ENCODE data around the gene CRMP1. TPM values are rescaled to one million over a fixed set of nuclear protein-coding genes. Genes with fewer than 3 reads are reported as not detected.
"Not testable (repeated sequence)": the region's sequence is repeated elsewhere in the genome, so short reads cannot be mapped to it uniquely, and the experiment has no call there.

Gene CRMP1
- polyA plus RNA-seq, 1 donor (not counting 4 experiments of a cell fraction or from before 2014, with no cell fraction given), result 0.03 TPM

DNA sequence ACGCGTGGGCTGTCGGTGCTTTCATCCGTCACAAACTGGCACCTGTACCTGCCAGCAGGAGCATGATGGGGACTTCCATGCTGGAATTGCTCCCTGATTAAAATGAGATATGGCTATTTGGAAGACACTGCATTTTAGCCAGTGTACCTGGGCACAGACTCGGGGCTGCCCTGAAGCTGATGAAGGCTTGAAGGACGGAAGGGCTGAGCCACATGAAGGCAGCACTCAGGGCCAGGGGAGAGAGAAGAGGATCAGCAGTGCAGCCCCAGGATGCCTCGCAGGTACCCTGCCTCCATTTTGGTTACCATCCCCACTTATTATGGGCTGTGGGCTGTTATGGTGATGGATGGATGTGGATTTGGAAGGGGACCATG lies 79.0 kb downstream of the CRMP1 start:
- H3K4me2 ChIP-seq (ENCODE audit: control insufficient read depth, extremely low read depth, insufficient read depth, low read depth, low read length), result no peak overlapping the region
- peaks cover 38 to 51% of the 10 kb centered on the region in 2 experiments for H3K36me3 ChIP-seq (ENCODE audit: control insufficient read depth in 2 of 2, extremely low read depth in 1 of 2, insufficient read depth in 2 of 2, low read length in 2 of 2)
- DNase-seq (ENCODE audit: low read depth, low spot score) (no peak), FAIRE-seq (no peak)
- dilution Hi-C loops (cut with MboI; ENCODE audit: extremely low pct_ligation_motif_present, low sequenced_read_pairs), result no loop called here
- no peaks in the 10 kb centered on the region for H3K27me3 ChIP-seq (ENCODE audit: control insufficient read depth, extremely low read depth, insufficient read depth, low read length)
- H3K9ac ChIP-seq (ENCODE audit: control insufficient read depth, extremely low read depth, insufficient read depth, low read length), result no peak overlapping the region
- no peaks in the 10 kb centered on the region for H3K9me3 ChIP-seq (ENCODE audit: control insufficient read depth, low read depth, low read length)
- peaks cover 3% of the 10 kb centered on the region for H4K20me1 ChIP-seq (ENCODE audit: control insufficient read depth, extremely low read depth, insufficient read depth, low read length)
- TF ChIP-seq, protein P1, sequence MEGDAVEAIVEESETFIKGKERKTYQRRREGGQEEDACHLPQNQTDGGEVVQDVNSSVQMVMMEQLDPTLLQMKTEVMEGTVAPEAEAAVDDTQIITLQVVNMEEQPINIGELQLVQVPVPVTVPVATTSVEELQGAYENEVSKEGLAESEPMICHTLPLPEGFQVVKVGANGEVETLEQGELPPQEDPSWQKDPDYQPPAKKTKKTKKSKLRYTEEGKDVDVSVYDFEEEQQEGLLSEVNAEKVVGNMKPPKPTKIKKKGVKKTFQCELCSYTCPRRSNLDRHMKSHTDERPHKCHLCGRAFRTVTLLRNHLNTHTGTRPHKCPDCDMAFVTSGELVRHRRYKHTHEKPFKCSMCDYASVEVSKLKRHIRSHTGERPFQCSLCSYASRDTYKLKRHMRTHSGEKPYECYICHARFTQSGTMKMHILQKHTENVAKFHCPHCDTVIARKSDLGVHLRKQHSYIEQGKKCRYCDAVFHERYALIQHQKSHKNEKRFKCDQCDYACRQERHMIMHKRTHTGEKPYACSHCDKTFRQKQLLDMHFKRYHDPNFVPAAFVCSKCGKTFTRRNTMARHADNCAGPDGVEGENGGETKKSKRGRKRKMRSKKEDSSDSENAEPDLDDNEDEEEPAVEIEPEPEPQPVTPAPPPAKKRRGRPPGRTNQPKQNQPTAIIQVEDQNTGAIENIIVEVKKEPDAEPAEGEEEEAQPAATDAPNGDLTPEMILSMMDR (optimal IDR thresholded peaks at IDR 0.05 in 1 of 3, IDR thresholded peaks at IDR 0.05 in 1 of 3, conservative IDR thresholded peaks at IDR 0.05 in 1 of 3; ENCODE audit: extremely low read depth in 1 of 3, insufficient read depth in 2 of 3, low read length in 3 of 3), result no peak
- TF ChIP-seq EZH2 (IDR thresholded peaks at IDR 0.05; ENCODE audit: low read length), result no peak
- H3K27ac ChIP-seq (ENCODE audit: control insufficient read depth, insufficient read depth, low read length), result no peak overlapping the region
- no peaks in the 10 kb centered on the region for H3K9me1 ChIP-seq (ENCODE audit: control insufficient read depth, extremely low read depth, insufficient read depth, low read length)
- no peak overlapping the region for H2AFZ ChIP-seq (ENCODE audit: control insufficient read depth, low read length)
- no peaks in the 10 kb centered on the region for H3K79me2 ChIP-seq (ENCODE audit: control insufficient read depth, insufficient read depth, low read length)
- H3K4me3 ChIP-seq (ENCODE audit: control insufficient read depth in 2 of 3, extremely low read depth in 1 of 3, insufficient read depth in 2 of 3, low read depth in 1 of 3, low read length in 3 of 3), result no peak overlapping the region
- no peaks in the 10 kb centered on the region for H3K4me1 ChIP-seq (ENCODE audit: control insufficient read depth, extremely low read depth, insufficient read depth, low read length)

DNA sequence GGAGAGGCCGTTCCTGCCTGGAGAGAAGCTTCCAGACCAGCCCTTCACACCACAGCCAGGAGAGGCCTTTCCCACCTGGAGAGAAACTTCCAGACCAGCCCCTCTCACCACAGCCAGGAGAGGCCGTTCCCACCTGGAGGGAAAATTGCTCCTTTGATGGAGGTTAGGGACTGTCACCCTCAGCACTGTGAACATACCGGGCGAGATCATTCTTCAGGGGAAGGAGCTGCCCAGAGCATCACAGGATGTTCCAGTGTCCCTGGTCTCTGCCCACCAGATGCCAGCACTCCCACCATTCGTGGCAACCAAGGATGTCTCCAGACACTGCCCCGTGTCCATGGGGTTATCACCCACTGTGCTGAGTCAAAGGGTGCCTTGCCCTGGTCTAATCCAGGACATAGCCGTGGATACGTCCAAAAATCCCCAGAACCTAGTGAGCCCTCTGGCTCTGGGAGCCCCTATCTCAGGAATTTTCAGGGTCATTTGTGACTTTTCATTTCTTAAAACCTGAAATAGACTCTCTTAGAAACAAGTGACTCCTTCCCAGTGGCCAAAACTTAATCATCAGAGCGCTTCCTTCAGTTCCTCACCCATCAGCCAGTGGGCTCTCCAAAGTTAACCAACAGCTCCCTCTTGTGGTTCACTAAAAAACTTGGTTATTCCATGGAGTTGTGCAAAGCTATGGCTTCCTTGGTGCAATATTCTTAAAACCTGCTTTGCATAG lies 80.2 kb downstream of the CRMP1 start:
- no peaks in the 10 kb centered on the region for H3K9me1 ChIP-seq (ENCODE audit: control insufficient read depth, extremely low read depth, insufficient read depth, low read length)
- H3K27me3 ChIP-seq (ENCODE audit: control insufficient read depth, extremely low read depth, insufficient read depth, low read length), result no peaks in the 10 kb centered on the region
- H3K79me2 ChIP-seq (ENCODE audit: control insufficient read depth, insufficient read depth, low read length), result no peaks in the 10 kb centered on the region
- H2AFZ ChIP-seq (ENCODE audit: control insufficient read depth, low read length), result no peak overlapping the region
- dilution Hi-C loops (cut with MboI; ENCODE audit: extremely low pct_ligation_motif_present, low sequenced_read_pairs), result no loop called here
- no peak for TF ChIP-seq EZH2 (IDR thresholded peaks at IDR 0.05; ENCODE audit: low read length)
- TF ChIP-seq, protein P1 (optimal IDR thresholded peaks at IDR 0.05 in 1 of 3, IDR thresholded peaks at IDR 0.05 in 1 of 3, conservative IDR thresholded peaks at IDR 0.05 in 1 of 3; ENCODE audit: extremely low read depth in 1 of 3, insufficient read depth in 2 of 3, low read length in 3 of 3), result peak in 2 of 3 experiments; percentile 64 to 70
- FAIRE-seq (no peak), DNase-seq (ENCODE audit: low read depth, low spot score) (peak; percentile 17)
- H3K4me1 ChIP-seq (ENCODE audit: control insufficient read depth, extremely low read depth, insufficient read depth, low read length), result no peaks in the 10 kb centered on the region
- H3K27ac ChIP-seq (ENCODE audit: control insufficient read depth, insufficient read depth, low read length), result no peak overlapping the region
- no peak overlapping the region for H3K4me2 ChIP-seq (ENCODE audit: control insufficient read depth, extremely low read depth, insufficient read depth, low read depth, low read length)
- H3K9me3 ChIP-seq (ENCODE audit: control insufficient read depth, low read depth, low read length), result no peaks in the 10 kb centered on the region
- no peak overlapping the region for H3K4me3 ChIP-seq (ENCODE audit: control insufficient read depth in 2 of 3, extremely low read depth in 1 of 3, insufficient read depth in 2 of 3, low read depth in 1 of 3, low read length in 3 of 3)
- H3K9ac ChIP-seq (ENCODE audit: control insufficient read depth, extremely low read depth, insufficient read depth, low read length), result no peak overlapping the region
- peaks cover 46 to 51% of the 10 kb centered on the region in 2 experiments for H3K36me3 ChIP-seq (ENCODE audit: control insufficient read depth in 2 of 2, extremely low read depth in 1 of 2, insufficient read depth in 2 of 2, low read length in 2 of 2)
- H4K20me1 ChIP-seq (ENCODE audit: control insufficient read depth, extremely low read depth, insufficient read depth, low read length), result peaks cover 3% of the 10 kb centered on the region

DNA sequence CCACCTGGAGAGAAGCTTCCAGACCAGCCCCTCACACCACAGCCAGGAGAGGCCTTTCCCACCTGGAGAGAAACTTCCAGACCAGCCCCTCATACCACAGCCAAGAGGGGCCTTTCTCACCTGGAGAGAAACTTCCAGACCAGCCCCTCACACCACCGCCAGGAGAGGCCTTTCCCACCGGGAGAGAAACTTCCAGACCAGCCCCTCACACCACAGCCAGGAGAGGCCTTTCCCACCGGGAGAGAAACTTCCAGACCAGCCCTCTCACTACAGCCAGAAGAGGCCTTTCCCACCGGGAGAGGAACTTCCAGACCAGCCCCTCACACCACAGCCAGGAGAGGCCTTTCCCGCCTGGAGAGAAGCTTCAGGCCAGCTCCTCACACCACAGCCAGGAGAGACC lies 80.8 kb downstream of the CRMP1 start:
- H3K4me3 ChIP-seq (ENCODE audit: control insufficient read depth in 2 of 3, extremely low read depth in 1 of 3, insufficient read depth in 2 of 3, low read depth in 1 of 3, low read length in 3 of 3); H3K79me2 ChIP-seq (ENCODE audit: control insufficient read depth, insufficient read depth, low read length); H3K9ac ChIP-seq (ENCODE audit: control insufficient read depth, extremely low read depth, insufficient read depth, low read length); H3K9me3 ChIP-seq (ENCODE audit: control insufficient read depth, low read depth, low read length); H2AFZ ChIP-seq (ENCODE audit: control insufficient read depth, low read length); H3K27me3 ChIP-seq (ENCODE audit: control insufficient read depth, extremely low read depth, insufficient read depth, low read length); H4K20me1 ChIP-seq (ENCODE audit: control insufficient read depth, extremely low read depth, insufficient read depth, low read length); H3K27ac ChIP-seq (ENCODE audit: control insufficient read depth, insufficient read depth, low read length); FAIRE-seq; H3K9me1 ChIP-seq (ENCODE audit: control insufficient read depth, extremely low read depth, insufficient read depth, low read length); dilution Hi-C loops (cut with MboI; ENCODE audit: extremely low pct_ligation_motif_present, low sequenced_read_pairs); H3K4me2 ChIP-seq (ENCODE audit: control insufficient read depth, extremely low read depth, insufficient read depth, low read depth, low read length); H3K4me1 ChIP-seq (ENCODE audit: control insufficient read depth, extremely low read depth, insufficient read depth, low read length); DNase-seq (ENCODE audit: low read depth, low spot score): not testable (repeated sequence)
- peaks cover 48 to 53% of the 10 kb centered on the region in 2 experiments for H3K36me3 ChIP-seq (ENCODE audit: control insufficient read depth in 2 of 2, extremely low read depth in 1 of 2, insufficient read depth in 2 of 2, low read length in 2 of 2)

All from keratinocyte (primary cell).